ENCODE measurements around the gene KLHDC7B.

KLHDC7B gene

DNA sequence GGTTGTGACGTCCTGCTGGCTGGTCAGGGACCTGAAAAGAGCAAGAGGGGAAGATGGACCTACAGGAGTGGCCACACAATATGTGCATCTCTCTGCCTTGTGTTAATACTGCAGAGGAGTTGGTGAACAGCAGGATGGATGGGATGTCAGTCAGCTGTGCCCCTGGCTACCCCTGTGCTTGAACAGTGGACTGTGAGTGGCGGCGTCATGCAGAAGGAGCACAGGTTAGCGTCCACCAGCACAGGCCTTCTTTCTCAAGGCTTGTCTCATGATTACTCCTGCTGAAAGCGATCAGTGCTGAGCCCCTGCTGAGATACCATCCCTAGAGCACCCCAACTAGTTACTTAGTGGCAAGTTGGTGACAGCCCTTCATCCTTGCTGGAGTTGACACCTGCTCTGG lies 40.7 kb downstream of the KLHDC7B start:
- no peaks in the 10 kb centered on the region for H3K9me3 Mint-ChIP-seq
- H3K36me3 Mint-ChIP-seq (ENCODE audit: low read depth): no peaks in the 10 kb centered on the region
- H3K27me3 Mint-ChIP-seq (ENCODE audit: low read depth): peaks cover 18% of the 10 kb centered on the region
- no peak overlapping the region for H3K4me3 Mint-ChIP-seq
- H3K27ac Mint-ChIP-seq: no peak overlapping the region
- H3K4me1 Mint-ChIP-seq (ENCODE audit: low read depth): peaks cover 5% of the 10 kb centered on the region

GRCh38 chr22:50587407-50587806 lies 41.7 kb downstream of the KLHDC7B start:
- Mint-ChIP-seq H3K4me1 (ENCODE audit: low read depth) (peaks cover 5% of the 10 kb centered on the region), H3K36me3 (ENCODE audit: low read depth) (no peaks in the 10 kb centered on the region), H3K27me3 (ENCODE audit: low read depth) (peaks cover 18% of the 10 kb centered on the region), H3K27ac (no peak overlapping the region), H3K4me3 (no peak overlapping the region), H3K9me3 (no peaks in the 10 kb centered on the region)

GRCh38 chr22:50595189-50595588 lies 49.5 kb downstream of the KLHDC7B start:
- Mint-ChIP-seq H3K36me3 (ENCODE audit: low read depth) (no peaks in the 10 kb centered on the region), H3K4me1 (ENCODE audit: low read depth) (peaks cover 3% of the 10 kb centered on the region), H3K27ac (no peak overlapping the region), H3K27me3 (ENCODE audit: low read depth) (peaks cover 39% of the 10 kb centered on the region), H3K9me3 (no peaks in the 10 kb centered on the region), H3K4me3 (no peak overlapping the region)

DNA sequence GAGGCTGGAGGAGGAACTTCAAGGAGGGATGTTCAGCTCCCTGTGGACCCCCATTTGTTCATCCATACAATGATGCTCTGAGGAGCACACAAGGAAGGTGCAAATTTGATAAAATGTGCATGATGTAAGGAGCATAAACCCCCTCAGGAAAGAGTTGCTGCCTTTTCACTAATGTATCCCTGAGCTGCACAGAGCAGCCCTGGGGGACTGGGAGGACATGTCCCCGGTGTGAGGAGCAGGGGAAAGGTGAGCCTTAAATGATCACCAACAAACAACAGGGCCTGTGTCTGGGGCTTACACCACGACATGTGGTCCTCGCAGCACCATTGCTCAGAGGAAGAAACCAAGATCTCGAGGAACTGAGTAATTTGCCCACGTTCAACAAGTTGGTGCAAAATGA lies 51.4 kb downstream of the KLHDC7B start:
- H3K9me3 Mint-ChIP-seq: no peaks in the 10 kb centered on the region
- H3K27me3 Mint-ChIP-seq (ENCODE audit: low read depth): peaks cover 36% of the 10 kb centered on the region
- peaks cover 1% of the 10 kb centered on the region for H3K36me3 Mint-ChIP-seq (ENCODE audit: low read depth)
- H3K4me3 Mint-ChIP-seq: no peak overlapping the region
- peaks cover 5% of the 10 kb centered on the region for H3K4me1 Mint-ChIP-seq (ENCODE audit: low read depth)
- H3K27ac Mint-ChIP-seq: no peak overlapping the region

GRCh38 chr22:50599816-50600455 lies 54.2 kb downstream of the KLHDC7B start:
- peaks cover 1% of the 10 kb centered on the region for H3K36me3 Mint-ChIP-seq (ENCODE audit: low read depth)
- no peak overlapping the region for H3K27ac Mint-ChIP-seq
- peaks cover 5% of the 10 kb centered on the region for H3K4me1 Mint-ChIP-seq (ENCODE audit: low read depth)
- H3K9me3 Mint-ChIP-seq: no peaks in the 10 kb centered on the region
- H3K4me3 Mint-ChIP-seq: peak overlapping the region; percentile 44
- peaks cover 51% of the 10 kb centered on the region for H3K27me3 Mint-ChIP-seq (ENCODE audit: low read depth)

DNA sequence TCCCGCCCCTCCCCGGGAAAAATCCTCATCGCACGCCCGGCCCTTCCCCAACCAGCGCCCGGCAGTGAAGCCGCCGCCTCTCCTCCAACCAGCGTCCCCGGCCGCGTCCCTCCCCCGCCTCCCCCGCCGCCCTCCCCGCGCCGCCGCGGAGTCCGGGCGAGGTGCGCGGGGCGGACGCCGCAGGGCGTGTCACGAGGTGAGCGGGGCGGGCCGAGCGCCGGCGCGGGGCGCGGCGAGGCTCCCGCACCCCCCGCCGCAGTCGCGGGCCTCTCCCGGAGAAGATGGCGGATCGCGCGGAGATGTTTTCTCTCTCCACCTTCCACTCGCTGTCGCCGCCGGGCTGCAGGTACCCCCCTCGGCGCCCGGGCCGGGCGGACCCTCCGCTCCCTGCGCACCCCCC lies 54.8 kb downstream of the KLHDC7B start, which contains the start of gene MAPK8IP2:
MAPK8IP2 (plus strand) TSS at position 256 of the 400 bp plus-strand sequence; CDS start at position 282, 26 bp downstream.
- H3K4me3 Mint-ChIP-seq: peak within 1 kb of the TSS; percentile 73
- H3K4me1 Mint-ChIP-seq (ENCODE audit: low read depth): peaks cover 5% of the 10 kb centered on the region
- peaks cover 54% of the 10 kb centered on the region for H3K27me3 Mint-ChIP-seq (ENCODE audit: low read depth)
- no peak within 1 kb of the TSS for H3K27ac Mint-ChIP-seq
- H3K36me3 Mint-ChIP-seq (ENCODE audit: low read depth): peaks cover 1% of the 10 kb centered on the region
- H3K9me3 Mint-ChIP-seq: no peaks in the 10 kb centered on the region

All from T-helper 1 cell treated with Interleukin-12 subunit alpha and Interleukin-12 subunit beta and Interleukin-4 antibody, amounts not matched to agents 30 μg/mL and 1 μg/mL, for 36 hours (primary cell).